Neural cell (in vitro differentiated cells): Measurements from ENCODE around the gene E2F2. TPM values are rescaled to one million over a fixed set of nuclear protein-coding genes. Genes with fewer than 3 reads are reported as not detected.

Experiments
- H2AFZ ChIP-seq: fragments of 200-600, 300-800 bp; sonication (generic), shearing (Covaris generic); 2 replicates; pipeline ENCODE4 v1.6.0; 2014; ENCODE audit warnings: low read depth, mild to moderate bottlenecking, antibody characterized with exemption, low read length, moderate library complexity
- H3F3A ChIP-seq: fragments of 200-600 bp; shearing (Covaris generic); 2 replicates; pipeline ENCODE4 v1.6.1; 2016; ENCODE audit warnings: mild to moderate bottlenecking, moderate library complexity, mixed read lengths, antibody characterized with exemption, low read length; ENCODE audit not compliant: insufficient read depth, poor library complexity, severe bottlenecking
- H3K27ac ChIP-seq: fragments of 200-600, 300-800 bp; sonication (generic), shearing (Covaris generic); 2 replicates; pipeline ENCODE4 v1.5.1; 2014; ENCODE audit warnings: mild to moderate bottlenecking, low read length, moderate library complexity
- H3K27me3 ChIP-seq: fragments of 300-800, 200-600 bp; sonication (generic), shearing (Covaris generic); 2 replicates; pipeline ENCODE4 v1.6.0; 2014; ENCODE audit warnings: mild to moderate bottlenecking, low read depth, low read length, moderate library complexity; ENCODE audit not compliant: insufficient read depth
- H3K36me3 ChIP-seq: fragments of 300-800, 200-600 bp; sonication (generic), shearing (Covaris generic); 2 replicates; pipeline ENCODE4 v1.5.1; 2014; ENCODE audit warnings: mild to moderate bottlenecking, antibody characterized with exemption, low read length, moderate library complexity; ENCODE audit not compliant: insufficient read depth
- H3K4me2 ChIP-seq: fragments of 300-800, 200-600 bp; sonication (generic), shearing (Covaris generic); 2 replicates; pipeline ENCODE4 v1.6.0; 2014; ENCODE audit warnings: mild to moderate bottlenecking, low read length
- H3K4me3 ChIP-seq: fragments of 300-800, 200-600 bp; sonication (generic), shearing (Covaris generic); 2 replicates; pipeline ENCODE4 v1.5.1; 2014; ENCODE audit warnings: mild to moderate bottlenecking, low read length, moderate library complexity
- H3K79me2 ChIP-seq: fragments of 200-600 bp; shearing (Covaris generic); replicated peaks from 2 replicates; pipeline ENCODE4 v1.6.0; 2014; ENCODE audit warnings: mild to moderate bottlenecking, low read length, moderate library complexity; ENCODE audit not compliant: insufficient read depth
- H3K9ac ChIP-seq: fragments of 300-800, 200-600 bp; sonication (generic), shearing (Covaris generic); 2 replicates; pipeline ENCODE4 v1.6.1; 2016; ENCODE audit warnings: mild to moderate bottlenecking, low read length, mixed read lengths
- H3K9me2 ChIP-seq: fragments of 200-600 bp; shearing (Covaris generic); 2 replicates; pipeline ENCODE4 v1.6.1; 2016; ENCODE audit warnings: mild to moderate bottlenecking, low read length, mixed read lengths; ENCODE audit not compliant: insufficient read depth
- H3K9me3 ChIP-seq: fragments of 200-600, 300-800 bp; sonication (generic), shearing (Covaris generic); 2 replicates; pipeline ENCODE4 v1.6.1; 2016; ENCODE audit warnings: mild to moderate bottlenecking, mixed run types, low read length, moderate library complexity, mixed read lengths
- H4K20me1 ChIP-seq: fragments of 200-600 bp; shearing (Covaris generic); 2 replicates; pipeline ENCODE4 v1.6.1; 2016; ENCODE audit warnings: mild to moderate bottlenecking, mixed run types; ENCODE audit not compliant: insufficient read depth
- EP300 ChIP-seq: fragments of 450-650 bp; conservative IDR thresholded peaks from 2 replicates; pipeline ENCODE4 v1.6.1; 2014; ENCODE audit warnings: antibody characterized with exemption, mild to moderate bottlenecking, moderate library complexity; ENCODE audit not compliant: poor library complexity, severe bottlenecking
- EZH2 ChIP-seq: fragments of 200-600, 300-800 bp; shearing (Covaris generic), sonication (generic); IDR thresholded peaks from 2 replicates; pipeline ENCODE4 v1.6.1; 2014; ENCODE audit warnings: antibody characterized with exemption, low read length, borderline replicate concordance, mild to moderate bottlenecking; ENCODE audit not compliant: insufficient read depth, poor library complexity, severe bottlenecking
- MXI1 ChIP-seq: fragments of 450-650 bp; conservative IDR thresholded peaks from 2 replicates; pipeline ENCODE4 v1.6.1; 2014; ENCODE audit warnings: antibody characterized with exemption, mild to moderate bottlenecking; ENCODE audit not compliant: poor library complexity, severe bottlenecking
- POLR2AphosphoS5 ChIP-seq: IDR thresholded peaks from 2 replicates; pipeline ENCODE4 v1.6.1; 2012
- RAD21 ChIP-seq: fragments of 450-650 bp; conservative IDR thresholded peaks from 2 replicates; pipeline ENCODE4 v1.6.1; 2014; ENCODE audit warnings: antibody characterized with exemption, mild to moderate bottlenecking, moderate library complexity
- SMC3 ChIP-seq: fragments of 450-650 bp; conservative IDR thresholded peaks from 2 replicates; pipeline ENCODE4 v1.6.1; 2014; ENCODE audit warnings: antibody characterized with exemption, mild to moderate bottlenecking, moderate library complexity; ENCODE audit not compliant: poor library complexity
- TAF1 ChIP-seq: IDR thresholded peaks from 2 replicates; pipeline ENCODE4 v1.6.1; 2012; ENCODE audit warnings: low read depth
- polyA plus RNA-seq: library from polyadenylated mRNA; depleted of rRNA; stranded (reverse); fragments of >200 nt; gene quantifications from 2 replicates; pipeline ENCODE4 v1.2.3, GENCODE V29; 2014
- TF ChIP-seq, protein P1 (sequence below): IDR thresholded peaks from 2 replicates; pipeline ENCODE4 v1.6.1; 2012; ENCODE audit warnings: borderline replicate concordance
- TF ChIP-seq, protein P2 (sequence below): fragments of 450-650 bp; IDR thresholded peaks from 2 replicates; pipeline ENCODE4 v1.5.1; 2014; ENCODE audit warnings: antibody characterized with exemption, mild to moderate bottlenecking, moderate library complexity; ENCODE audit not compliant: poor library complexity, severe bottlenecking

E2F2 gene
- polyA plus RNA-seq, 1 donor from 2014 or later = 0.16 TPM

DNA sequence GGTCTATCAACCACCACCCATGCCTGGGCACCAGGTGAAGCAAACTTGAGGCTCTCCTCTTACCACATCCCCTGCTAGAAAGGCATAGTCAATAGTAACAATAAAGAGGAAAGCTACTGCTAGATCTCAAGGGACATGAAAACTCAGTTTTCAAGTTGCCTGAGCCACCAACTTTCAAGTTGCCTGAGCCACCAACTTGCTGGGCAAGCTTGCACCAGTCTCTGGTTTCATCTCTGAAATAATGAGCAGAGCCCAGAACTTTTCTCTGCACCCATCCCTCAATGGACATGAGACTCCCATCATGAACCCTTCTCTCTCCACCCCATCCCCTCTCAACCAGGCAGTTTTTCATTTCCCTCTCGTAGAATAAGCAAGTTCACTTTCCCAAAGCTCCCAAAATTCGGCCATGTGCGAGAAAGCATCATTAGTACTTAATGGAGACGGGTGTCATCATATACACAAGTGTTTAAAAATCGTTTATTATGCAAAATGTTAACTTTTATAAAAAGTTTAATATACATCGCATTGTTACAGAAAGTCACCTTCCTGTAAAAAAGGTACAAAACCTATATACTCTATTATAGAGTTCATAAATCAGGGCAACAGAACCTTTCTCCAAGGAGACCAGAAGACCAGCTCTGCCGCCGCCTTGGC, 26.6 kb upstream of the E2F2 start:
- H3K4me3 ChIP-seq = no peak overlapping the region
- H3K27me3 ChIP-seq = peaks cover 70% of the 10 kb centered on the region
- TF ChIP-seq, protein P1, sequence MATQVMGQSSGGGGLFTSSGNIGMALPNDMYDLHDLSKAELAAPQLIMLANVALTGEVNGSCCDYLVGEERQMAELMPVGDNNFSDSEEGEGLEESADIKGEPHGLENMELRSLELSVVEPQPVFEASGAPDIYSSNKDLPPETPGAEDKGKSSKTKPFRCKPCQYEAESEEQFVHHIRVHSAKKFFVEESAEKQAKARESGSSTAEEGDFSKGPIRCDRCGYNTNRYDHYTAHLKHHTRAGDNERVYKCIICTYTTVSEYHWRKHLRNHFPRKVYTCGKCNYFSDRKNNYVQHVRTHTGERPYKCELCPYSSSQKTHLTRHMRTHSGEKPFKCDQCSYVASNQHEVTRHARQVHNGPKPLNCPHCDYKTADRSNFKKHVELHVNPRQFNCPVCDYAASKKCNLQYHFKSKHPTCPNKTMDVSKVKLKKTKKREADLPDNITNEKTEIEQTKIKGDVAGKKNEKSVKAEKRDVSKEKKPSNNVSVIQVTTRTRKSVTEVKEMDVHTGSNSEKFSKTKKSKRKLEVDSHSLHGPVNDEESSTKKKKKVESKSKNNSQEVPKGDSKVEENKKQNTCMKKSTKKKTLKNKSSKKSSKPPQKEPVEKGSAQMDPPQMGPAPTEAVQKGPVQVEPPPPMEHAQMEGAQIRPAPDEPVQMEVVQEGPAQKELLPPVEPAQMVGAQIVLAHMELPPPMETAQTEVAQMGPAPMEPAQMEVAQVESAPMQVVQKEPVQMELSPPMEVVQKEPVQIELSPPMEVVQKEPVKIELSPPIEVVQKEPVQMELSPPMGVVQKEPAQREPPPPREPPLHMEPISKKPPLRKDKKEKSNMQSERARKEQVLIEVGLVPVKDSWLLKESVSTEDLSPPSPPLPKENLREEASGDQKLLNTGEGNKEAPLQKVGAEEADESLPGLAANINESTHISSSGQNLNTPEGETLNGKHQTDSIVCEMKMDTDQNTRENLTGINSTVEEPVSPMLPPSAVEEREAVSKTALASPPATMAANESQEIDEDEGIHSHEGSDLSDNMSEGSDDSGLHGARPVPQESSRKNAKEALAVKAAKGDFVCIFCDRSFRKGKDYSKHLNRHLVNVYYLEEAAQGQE = no peak
- TF ChIP-seq, protein P2, sequence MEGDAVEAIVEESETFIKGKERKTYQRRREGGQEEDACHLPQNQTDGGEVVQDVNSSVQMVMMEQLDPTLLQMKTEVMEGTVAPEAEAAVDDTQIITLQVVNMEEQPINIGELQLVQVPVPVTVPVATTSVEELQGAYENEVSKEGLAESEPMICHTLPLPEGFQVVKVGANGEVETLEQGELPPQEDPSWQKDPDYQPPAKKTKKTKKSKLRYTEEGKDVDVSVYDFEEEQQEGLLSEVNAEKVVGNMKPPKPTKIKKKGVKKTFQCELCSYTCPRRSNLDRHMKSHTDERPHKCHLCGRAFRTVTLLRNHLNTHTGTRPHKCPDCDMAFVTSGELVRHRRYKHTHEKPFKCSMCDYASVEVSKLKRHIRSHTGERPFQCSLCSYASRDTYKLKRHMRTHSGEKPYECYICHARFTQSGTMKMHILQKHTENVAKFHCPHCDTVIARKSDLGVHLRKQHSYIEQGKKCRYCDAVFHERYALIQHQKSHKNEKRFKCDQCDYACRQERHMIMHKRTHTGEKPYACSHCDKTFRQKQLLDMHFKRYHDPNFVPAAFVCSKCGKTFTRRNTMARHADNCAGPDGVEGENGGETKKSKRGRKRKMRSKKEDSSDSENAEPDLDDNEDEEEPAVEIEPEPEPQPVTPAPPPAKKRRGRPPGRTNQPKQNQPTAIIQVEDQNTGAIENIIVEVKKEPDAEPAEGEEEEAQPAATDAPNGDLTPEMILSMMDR = no peak
- TF ChIP-seq EZH2 = no peak
- no peak for TF ChIP-seq EP300
- no peak for TF ChIP-seq RAD21
- no peak for TF ChIP-seq TAF1
- no peak for TF ChIP-seq MXI1
- no peak for TF ChIP-seq POLR2AphosphoS5
- TF ChIP-seq SMC3 = no peak
- no peak overlapping the region for H3K9ac ChIP-seq
- H4K20me1 ChIP-seq = no peaks in the 10 kb centered on the region
- no peaks in the 10 kb centered on the region for H3K9me2 ChIP-seq
- H3K36me3 ChIP-seq = no peaks in the 10 kb centered on the region
- no peaks in the 10 kb centered on the region for H3K79me2 ChIP-seq
- H2AFZ ChIP-seq = no peak overlapping the region
- no peak overlapping the region for H3K4me2 ChIP-seq
- no peak overlapping the region for H3K27ac ChIP-seq
- H3F3A ChIP-seq = peaks cover 4% of the 10 kb centered on the region
- no peaks in the 10 kb centered on the region for H3K9me3 ChIP-seq

DNA sequence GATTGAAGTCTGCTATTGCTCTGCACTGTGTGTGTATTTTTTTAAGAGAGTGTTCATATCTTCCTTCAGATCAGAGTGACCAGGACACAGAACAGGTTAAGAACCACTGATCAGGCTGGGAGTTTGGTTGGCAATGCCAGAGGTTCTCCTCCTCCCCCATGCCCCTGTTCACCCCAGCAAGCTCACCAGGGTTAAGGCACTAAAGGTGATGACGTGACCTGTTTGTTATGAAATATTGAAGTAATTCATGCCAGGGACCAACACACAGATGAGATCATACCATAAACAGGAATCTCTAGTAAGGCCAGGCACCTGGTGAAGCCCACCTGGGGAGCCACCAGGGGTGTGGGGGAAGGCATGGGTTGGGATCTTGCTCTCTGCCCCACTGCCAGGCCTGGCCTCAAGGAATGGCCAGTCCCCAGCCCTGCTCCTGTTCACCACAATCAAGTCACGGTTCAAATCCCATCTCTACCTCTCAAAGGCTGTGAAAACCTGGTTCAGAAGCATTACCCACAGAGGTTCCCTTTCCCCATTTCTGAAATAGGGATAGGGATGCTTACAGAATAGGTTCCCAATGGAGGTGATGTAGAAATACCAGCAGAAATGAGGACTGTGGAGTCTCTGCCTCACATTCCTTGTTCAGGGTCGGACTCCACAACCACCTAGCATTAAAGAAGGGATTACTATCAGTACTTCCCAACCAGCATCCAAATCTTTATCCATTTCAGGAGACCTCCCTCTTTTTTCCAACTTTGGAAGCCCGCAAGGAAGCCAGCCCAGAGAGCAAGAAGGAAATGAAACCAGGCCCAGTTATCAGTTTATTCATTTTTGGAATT, 25.8 kb upstream of the E2F2 start:
- TF ChIP-seq EZH2 = no peak
- TF ChIP-seq RAD21 = no peak
- no peak for TF ChIP-seq TAF1
- TF ChIP-seq, protein P1 = no peak
- no peak for TF ChIP-seq MXI1
- TF ChIP-seq, protein P2 = no peak
- TF ChIP-seq SMC3 = no peak
- no peak for TF ChIP-seq EP300
- no peak for TF ChIP-seq POLR2AphosphoS5
- Histone ChIP-seq H3K27me3 (peaks cover 70% of the 10 kb centered on the region), H3K9me3 (no peaks in the 10 kb centered on the region), H3K79me2 (no peaks in the 10 kb centered on the region), H3F3A (peaks cover 4% of the 10 kb centered on the region), H3K36me3 (no peaks in the 10 kb centered on the region), H4K20me1 (no peaks in the 10 kb centered on the region), H3K9me2 (no peaks in the 10 kb centered on the region), H3K4me2 (no peak overlapping the region), H3K4me3 (no peak overlapping the region), H3K27ac (no peak overlapping the region), H3K9ac (no peak overlapping the region), H2AFZ (no peak overlapping the region)
